ENCODE results near the gene SH3BGRL3.
"Not testable (repeated sequence)": the region's sequence is repeated elsewhere in the genome, so short reads cannot be mapped to it uniquely, and the experiment has no call there.

The SH3BGRL3 gene

GRCh38 chr1:26315874-26316850, 36.3 kb downstream of the SH3BGRL3 start:
- H3K4me3 ChIP-seq (ENCODE audit: low read depth, low read length), result no peak overlapping the region

GRCh38 chr1:26317146-26317545, 37.3 kb downstream of the SH3BGRL3 start:
- no peak overlapping the region for H3K4me3 ChIP-seq (ENCODE audit: low read depth, low read length)

- no peak within 1 kb of the TSS for H3K4me3 ChIP-seq (ENCODE audit: low read depth, low read length)
These were observed 37.9 kb downstream of the SH3BGRL3 start, which contains the start of gene CD52 for GRCh38 chr1:26317612-26318337. CD52 (plus strand) TSS chr1:26317958; CDS start chr1:26318018, 60 bp downstream.

GRCh38 chr1:26318338-26319064, 38.6 kb downstream of the SH3BGRL3 start:
- H3K4me3 ChIP-seq (ENCODE audit: low read depth, low read length), result no peak overlapping the region

GRCh38 chr1:26320896-26321295, 41.0 kb downstream of the SH3BGRL3 start:
- no peak overlapping the region for H3K4me3 ChIP-seq (ENCODE audit: low read depth, low read length)

- no peak overlapping the region for H3K4me3 ChIP-seq (ENCODE audit: low read depth, low read length)
These were observed 41.6 kb downstream of the SH3BGRL3 start for GRCh38 chr1:26321315-26322041.

- no peak overlapping the region for H3K4me3 ChIP-seq (ENCODE audit: low read depth, low read length)
These were observed 42.1 kb downstream of the SH3BGRL3 start for GRCh38 chr1:26322042-26322331.

GRCh38 chr1:26323382-26323781, 43.5 kb downstream of the SH3BGRL3 start:
- no peak overlapping the region for H3K4me3 ChIP-seq (ENCODE audit: low read depth, low read length)

GRCh38 chr1:26324550-26324949, 44.7 kb downstream of the SH3BGRL3 start:
- no peak overlapping the region for H3K4me3 ChIP-seq (ENCODE audit: low read depth, low read length)

- no peak overlapping the region for H3K4me3 ChIP-seq (ENCODE audit: low read depth, low read length)
These were observed 48.1 kb downstream of the SH3BGRL3 start for GRCh38 chr1:26327956-26328362.

- no peak overlapping the region for H3K4me3 ChIP-seq (ENCODE audit: low read depth, low read length)
These were observed 48.7 kb downstream of the SH3BGRL3 start for GRCh38 chr1:26328597-26328996.

- H3K4me3 ChIP-seq (ENCODE audit: low read depth, low read length), result not testable (repeated sequence)
These were observed 49.5 kb downstream of the SH3BGRL3 start for GRCh38 chr1:26329380-26329779.

GRCh38 chr1:26330276-26330675, 50.4 kb downstream of the SH3BGRL3 start:
- no peak overlapping the region for H3K4me3 ChIP-seq (ENCODE audit: low read depth, low read length)
